HTERT RPE-1 (cell line): ENCODE data around the gene NDUFA9.

Source experiments
- in situ Hi-C: fragments of 300-500 bp; cut with MboI; formaldehyde crosslinking; loops from 4 replicates; pipeline ENCODE4 v1.14.3; 2020; ENCODE audit warnings: low sequenced_read_pairs

NDUFA9 gene

GRCh38 chr12:4648501-4649357 is at the start of gene NDUFA9, which contains the start of gene AKAP3:
Gene NDUFA9, plus strand, starts transcription at chr12:4649114. Its CDS starts 13 bp downstream, at chr12:4649127.
Gene AKAP3, minus strand, starts transcription at chr12:4649051. Its CDS starts 10,855 bp downstream, at chr12:4638196.
- in situ Hi-C loops = no loop called here

DNA sequence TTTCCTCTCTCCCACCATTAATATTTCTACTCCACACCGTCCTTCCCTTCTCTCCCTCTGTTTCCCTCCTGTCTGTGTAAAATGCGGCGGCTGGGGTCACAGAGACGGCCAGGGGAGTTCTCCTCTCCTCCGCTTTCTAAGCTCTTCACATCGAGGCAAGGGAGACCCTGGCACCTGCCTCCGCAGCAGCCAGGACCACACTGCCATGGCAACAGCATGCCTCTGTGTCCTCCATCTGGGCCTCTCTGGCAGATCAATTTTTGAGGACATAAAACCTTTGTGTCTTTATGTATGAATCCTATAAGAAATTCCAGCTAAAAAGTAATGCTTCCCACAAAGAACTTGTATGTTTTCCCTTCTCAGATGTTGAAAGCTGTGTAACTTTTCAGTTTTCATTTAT is 45.5 kb upstream of the NDUFA9 start:
- in situ Hi-C loops = no loop called here

- in situ Hi-C loops = no loop called here
Observed at GRCh38 chr12:4603946-4604345, 45.0 kb upstream of the NDUFA9 start.

DNA sequence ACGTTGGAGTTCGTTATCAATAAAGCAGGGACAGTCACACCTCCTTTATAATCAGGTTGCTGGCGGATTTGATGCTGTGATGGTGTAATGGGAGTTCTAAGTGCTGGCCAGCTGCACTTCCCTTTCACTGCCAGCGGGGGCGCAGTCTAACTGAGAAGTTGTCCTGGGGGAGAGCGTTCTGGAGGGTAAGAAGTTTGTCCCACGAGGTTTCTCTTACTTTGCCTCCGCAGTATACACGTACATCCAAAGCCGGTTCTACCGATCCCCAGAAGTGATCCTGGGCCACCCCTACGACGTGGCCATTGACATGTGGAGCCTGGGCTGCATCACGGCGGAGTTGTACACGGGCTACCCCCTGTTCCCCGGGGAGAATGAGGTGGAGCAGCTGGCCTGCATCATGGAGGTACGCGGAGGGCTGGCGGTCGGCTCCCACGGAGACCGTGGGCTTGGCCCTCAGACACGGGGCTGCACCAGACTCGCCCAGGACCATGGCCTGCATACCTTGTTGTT is 44.2 kb upstream of the NDUFA9 start:
- in situ Hi-C loops = no loop called here

DNA sequence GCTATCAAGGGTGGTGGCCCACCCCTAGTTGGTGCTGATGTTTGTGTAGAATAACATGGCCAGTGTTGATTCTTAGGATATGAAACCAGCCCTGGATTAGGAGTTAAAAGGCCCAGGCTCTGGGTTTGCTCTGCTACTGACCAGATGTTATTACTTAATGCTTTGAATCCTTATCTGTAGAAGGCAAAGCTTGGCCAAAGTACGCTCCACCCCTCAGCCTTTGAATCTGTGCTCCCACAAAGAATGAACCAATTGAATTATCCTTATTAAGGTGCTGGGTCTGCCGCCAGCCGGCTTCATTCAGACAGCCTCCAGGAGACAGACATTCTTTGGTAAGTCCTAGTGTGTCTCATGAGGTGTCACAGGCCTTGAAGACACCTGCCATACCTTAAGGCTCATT is 41.9 kb upstream of the NDUFA9 start:
- in situ Hi-C loops = no loop called here

DNA sequence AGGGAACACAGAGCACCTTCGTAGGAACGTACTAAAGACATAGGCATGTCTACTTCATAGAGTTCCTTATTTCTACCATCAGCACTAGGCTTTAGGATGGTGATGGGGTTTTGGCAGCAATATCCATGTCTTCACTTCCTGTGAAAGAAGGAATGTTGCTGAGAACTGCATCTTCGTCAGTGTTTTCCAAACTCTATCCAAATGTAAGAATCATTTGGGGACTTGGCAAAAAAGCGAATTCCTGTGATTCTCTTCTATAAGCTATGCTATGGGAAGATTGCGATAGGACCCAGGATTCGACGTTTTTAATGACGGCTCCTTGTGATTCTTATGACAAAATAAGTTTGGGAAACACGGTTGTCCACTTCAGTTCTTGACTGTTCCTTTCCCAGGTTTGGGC is 39.8 kb upstream of the NDUFA9 start:
- in situ Hi-C loops = no loop called here

GRCh38 chr12:4610481-4610880 is 38.4 kb upstream of the NDUFA9 start:
- in situ Hi-C loops = no loop called here

- in situ Hi-C loops = no loop called here
Observed at GRCh38 chr12:4615667-4616066, 33.2 kb upstream of the NDUFA9 start.

DNA sequence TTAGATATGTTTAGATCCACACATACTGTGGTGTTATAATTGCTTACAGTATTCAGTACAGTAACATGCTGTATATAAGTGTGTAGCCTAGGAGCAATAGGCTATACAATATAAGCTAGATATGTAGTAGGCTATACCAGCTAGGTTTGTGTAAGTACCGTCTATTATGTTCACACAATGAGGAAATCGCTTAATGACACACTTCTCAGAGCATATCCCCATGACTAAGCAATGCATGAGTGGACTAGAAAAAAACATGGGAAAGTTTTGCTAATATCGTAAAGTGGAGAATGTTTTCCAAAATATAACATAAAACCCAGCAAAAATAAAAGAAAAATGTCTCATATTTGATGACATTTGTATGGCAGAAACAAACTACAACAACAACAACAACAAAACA is 27.4 kb upstream of the NDUFA9 start:
- in situ Hi-C loops = no loop called here

GRCh38 chr12:4626543-4626942 is 22.4 kb upstream of the NDUFA9 start:
- in situ Hi-C loops = no loop called here

DNA sequence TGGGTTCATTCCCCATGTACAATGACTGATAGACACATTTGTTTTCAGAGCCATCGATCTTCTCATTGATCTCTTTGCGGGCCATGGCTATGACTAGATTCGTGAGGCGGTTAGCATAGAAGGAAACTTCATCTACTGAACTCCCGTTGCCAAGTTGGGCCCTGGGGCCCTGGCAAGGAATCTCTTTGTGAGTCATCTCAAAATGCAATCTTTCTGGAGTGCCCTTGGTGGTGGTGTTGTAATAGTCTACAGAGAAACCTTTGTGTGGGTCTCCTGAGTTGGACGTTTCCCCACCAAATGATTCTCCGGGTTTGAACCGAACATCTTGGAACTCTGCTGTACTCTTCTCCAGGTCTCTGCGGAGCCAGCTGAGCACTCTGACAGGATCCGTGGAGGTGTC is 20.5 kb upstream of the NDUFA9 start:
- in situ Hi-C loops = no loop called here

- in situ Hi-C loops = no loop called here
Observed at GRCh38 chr12:4630262-4630661, 18.7 kb upstream of the NDUFA9 start.

GRCh38 chr12:4643747-4644146 is 5.2 kb upstream of the NDUFA9 start:
- in situ Hi-C loops = no loop called here

DNA sequence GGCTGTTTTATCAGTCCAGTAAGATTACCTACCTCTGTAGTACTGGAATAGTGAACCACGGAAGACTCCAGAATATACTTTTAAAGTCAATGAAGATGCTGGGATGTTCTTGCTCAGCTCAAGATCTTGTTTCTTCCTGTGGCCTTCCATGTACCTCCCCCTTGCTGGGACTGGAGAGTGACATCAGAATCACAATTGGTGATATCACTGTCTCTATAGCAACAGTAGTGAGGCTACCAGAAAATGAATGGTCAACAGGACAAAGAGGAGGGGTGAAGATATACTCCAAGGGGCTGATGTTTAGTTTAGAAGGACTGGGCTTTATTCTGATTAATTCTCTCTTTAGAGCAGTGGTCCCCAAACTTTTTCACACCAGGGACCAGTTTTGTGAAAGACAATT is 3.9 kb upstream of the NDUFA9 start:
- in situ Hi-C loops = no loop called here

GRCh38 chr12:4648104-4648500 is 812 bp upstream of the NDUFA9 start:
- in situ Hi-C loops = no loop called here

DNA sequence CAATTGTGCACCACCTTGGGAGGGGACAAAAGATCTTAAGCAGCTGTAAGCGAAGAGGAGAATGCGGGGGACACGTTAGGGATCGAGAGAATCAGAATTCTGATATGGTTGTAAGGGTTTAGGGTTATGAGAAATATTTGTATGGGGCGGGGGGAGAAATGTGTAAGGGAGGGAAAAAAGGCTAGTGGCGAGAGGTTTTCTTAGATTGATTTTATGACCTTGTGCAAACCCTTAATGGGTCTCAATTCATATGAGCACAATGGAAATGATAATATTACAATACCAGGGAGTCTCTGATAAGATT is 396 bp downstream of the NDUFA9 start:
- in situ Hi-C loops = no loop called here

- in situ Hi-C loops = no loop called here
Observed at GRCh38 chr12:4653257-4653656, 4.3 kb downstream of the NDUFA9 start.

- in situ Hi-C loops = no loop called here
Observed at GRCh38 chr12:4653691-4654090, 4.8 kb downstream of the NDUFA9 start.

DNA sequence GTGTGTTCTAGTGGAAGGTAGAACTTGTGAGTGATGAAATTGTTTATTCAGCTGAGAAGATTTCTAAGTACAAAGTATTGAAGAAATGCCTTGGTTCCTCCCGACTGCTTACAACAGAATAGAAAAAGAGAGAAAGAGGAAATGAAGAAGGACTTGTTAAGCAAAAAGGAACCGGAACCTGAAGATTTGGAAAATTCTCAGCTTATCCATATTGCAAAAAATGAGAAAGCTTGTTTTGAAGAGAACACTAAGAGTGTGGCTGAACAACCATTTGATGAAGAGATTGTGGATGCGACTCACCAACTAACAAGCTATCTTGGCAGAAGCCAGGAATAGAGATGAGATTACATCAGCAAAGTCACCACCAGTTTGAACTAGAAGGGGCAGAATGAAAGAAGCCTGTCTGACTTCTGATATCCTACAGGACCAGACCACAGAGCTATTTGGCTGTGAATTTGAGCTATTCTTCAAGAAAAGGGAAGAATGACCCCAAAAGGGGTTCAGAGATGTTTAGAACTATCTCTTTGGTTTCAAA is 15.1 kb downstream of the NDUFA9 start:
- in situ Hi-C loops = no loop called here

DNA sequence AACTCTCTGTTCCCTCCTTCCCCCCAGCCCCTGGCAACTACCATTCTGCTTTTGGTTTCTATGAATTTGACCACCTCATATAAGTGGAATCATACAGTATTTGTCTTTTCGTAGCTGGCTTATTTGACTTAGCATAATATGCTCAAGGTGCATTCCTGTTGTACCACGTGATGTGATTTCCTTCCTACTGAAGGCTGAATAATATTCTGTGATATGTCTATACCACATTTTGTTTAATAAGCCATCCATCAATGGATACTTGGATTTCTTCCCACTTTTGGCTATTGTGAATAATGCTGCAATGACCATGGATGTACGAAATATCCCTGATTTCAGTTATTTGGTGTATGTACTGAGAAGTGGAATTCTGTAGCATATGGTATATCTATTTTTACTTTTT is 16.3 kb downstream of the NDUFA9 start:
- in situ Hi-C loops = no loop called here

GRCh38 chr12:4679711-4680110 is 30.8 kb downstream of the NDUFA9 start:
- in situ Hi-C loops = no loop called here

GRCh38 chr12:4681732-4682131 is 32.8 kb downstream of the NDUFA9 start:
- in situ Hi-C loops = no loop called here

GRCh38 chr12:4685317-4685716 is 36.4 kb downstream of the NDUFA9 start:
- in situ Hi-C loops = no loop called here
